Activated T-cell treated with anti-CD3 and anti-CD28 coated beads, Interleukin-2, amount 50 U/mL, for 24 hours (primary cell): ENCODE measurements around the gene PDXK.

Source experiments
- DNase-seq: peaks from one replicate; pipeline ENCODE4 v3.0.0-alpha.2; 2020
- H3K27ac Mint-ChIP-seq: 2 replicates; pipeline ENCODE4 v1.8.0; 2020; ENCODE audit warnings: mild to moderate bottlenecking, mixed read lengths
- H3K27me3 Mint-ChIP-seq: 2 replicates; pipeline ENCODE4 v1.8.0; 2020; ENCODE audit warnings: mixed read lengths
- H3K36me3 Mint-ChIP-seq: 2 replicates; pipeline ENCODE4 v1.8.0; 2020; ENCODE audit warnings: low read depth, mixed read lengths
- H3K4me1 Mint-ChIP-seq: 2 replicates; pipeline ENCODE4 v1.8.0; 2020; ENCODE audit warnings: low read depth, mixed read lengths
- H3K4me3 Mint-ChIP-seq: 2 replicates; pipeline ENCODE4 v1.8.0; 2020; ENCODE audit warnings: mild to moderate bottlenecking, moderate library complexity, mixed read lengths
- H3K9me3 Mint-ChIP-seq: 2 replicates; pipeline ENCODE4 v1.8.0; 2020; ENCODE audit warnings: mixed read lengths

Gene PDXK

DNA sequence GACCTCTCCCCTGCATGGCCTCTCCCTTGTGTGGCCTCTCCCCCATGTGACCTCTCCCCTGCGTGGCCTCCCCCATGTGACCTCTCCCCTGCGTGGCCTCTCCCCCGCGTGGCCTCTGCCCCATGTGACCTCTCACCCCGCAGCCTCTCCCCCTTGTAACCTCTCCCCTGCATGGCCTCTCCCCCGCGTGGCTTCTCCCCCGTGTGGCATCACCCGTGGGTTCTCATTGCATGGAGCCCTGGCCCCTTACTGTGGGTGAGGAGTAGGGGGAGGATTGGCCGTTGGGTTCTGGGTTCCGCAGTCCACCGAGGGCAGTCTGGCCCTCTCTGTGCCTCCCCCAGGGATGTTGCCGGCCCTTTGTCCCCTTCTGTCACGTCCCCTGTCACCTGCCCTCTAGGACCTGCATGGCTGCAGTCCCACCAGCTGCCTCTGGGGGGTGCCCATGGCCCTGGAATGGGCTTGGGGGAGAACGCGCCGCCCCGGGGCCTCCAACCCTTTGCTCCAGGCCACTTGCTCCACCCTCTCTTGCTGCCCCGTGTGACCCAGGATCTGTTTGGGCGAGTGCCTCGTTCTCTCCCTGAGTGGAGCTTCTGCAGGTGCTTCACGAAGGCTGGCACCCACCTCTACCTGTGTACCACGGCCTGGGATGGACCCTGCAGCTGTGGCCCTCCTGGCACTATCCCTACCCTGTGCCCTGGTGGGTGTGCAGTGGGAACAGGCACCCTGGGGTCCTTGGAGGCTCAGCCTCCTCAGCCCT is 91.8 kb downstream of the PDXK start:
- Mint-ChIP-seq H3K9me3 (no peaks in the 10 kb centered on the region), H3K27ac (peak overlapping the region; percentile 22), H3K36me3 (peaks cover 25% of the 10 kb centered on the region), H3K4me3 (no peak overlapping the region), H3K27me3 (no peaks in the 10 kb centered on the region), H3K4me1 (peaks cover 8% of the 10 kb centered on the region)
- peak; percentile 95 for DNase-seq

DNA sequence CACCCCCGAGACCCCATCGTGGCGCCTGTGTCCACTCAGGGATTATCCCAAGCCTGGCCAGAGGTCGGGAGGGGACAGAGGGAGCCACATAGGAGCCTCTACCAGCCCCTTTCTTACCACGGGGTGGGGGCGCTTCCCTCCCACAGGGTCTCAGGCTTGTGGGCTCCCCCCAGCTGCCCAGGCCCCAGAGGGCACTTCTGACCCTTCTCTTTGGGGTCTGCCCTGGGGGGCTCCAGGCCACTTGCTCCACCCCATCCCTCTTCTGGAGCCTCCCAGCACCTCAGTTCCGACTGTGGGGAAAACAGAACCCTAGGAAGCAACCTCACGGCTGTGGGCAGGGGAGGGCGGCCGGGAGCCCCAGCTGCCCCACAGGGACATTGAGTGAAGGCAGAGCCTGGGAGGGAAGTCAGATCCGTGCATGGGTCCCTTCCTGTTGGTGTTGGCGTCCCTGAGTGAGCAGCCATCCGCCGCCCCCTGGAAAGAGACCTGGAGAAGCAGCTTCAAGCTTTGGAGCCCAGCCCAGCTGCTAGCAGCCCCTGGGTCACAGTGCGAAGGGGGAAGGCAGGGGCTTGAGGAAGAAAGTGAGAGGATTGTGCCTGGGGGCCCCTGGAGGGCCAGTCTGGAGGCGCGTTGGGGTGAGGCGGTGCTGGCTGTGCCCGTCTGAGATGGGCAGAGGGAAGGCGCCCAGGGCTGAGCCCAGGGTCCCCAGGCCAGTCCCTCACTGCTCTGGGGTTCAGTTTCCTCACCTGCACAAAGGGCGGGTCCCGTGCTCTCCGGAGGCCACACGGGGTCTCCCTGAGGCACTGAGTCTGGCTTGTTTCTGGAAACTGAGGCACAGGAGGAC is 92.6 kb downstream of the PDXK start:
- Mint-ChIP-seq H3K36me3 (peaks cover 17% of the 10 kb centered on the region), H3K9me3 (no peaks in the 10 kb centered on the region), H3K4me1 (peaks cover 8% of the 10 kb centered on the region), H3K27ac (no peak overlapping the region), H3K4me3 (no peak overlapping the region), H3K27me3 (no peaks in the 10 kb centered on the region)
- DNase-seq: no peak
